ENCODE data around the gene KLHL40. TPM values are rescaled to one million over a fixed set of nuclear protein-coding genes. Genes with fewer than 3 reads are reported as not detected.

The KLHL40 gene
- polyA plus RNA-seq, 1 donor (not counting 4 experiments of a cell fraction or from before 2014, with no cell fraction given) = not detected

- Histone ChIP-seq H3K9ac (ENCODE audit: control insufficient read depth, extremely low read depth, insufficient read depth, low read length) (no peak overlapping the region), H3K4me3 (ENCODE audit: control insufficient read depth in 2 of 3, extremely low read depth in 1 of 3, insufficient read depth in 2 of 3, low read depth in 1 of 3, low read length in 3 of 3) (no peak overlapping the region), H4K20me1 (ENCODE audit: control insufficient read depth, extremely low read depth, insufficient read depth, low read length) (peaks cover 4% of the 10 kb centered on the region), H3K4me1 (ENCODE audit: control insufficient read depth, extremely low read depth, insufficient read depth, low read length) (no peaks in the 10 kb centered on the region), H3K27me3 (ENCODE audit: control insufficient read depth, extremely low read depth, insufficient read depth, low read length) (no peaks in the 10 kb centered on the region), H3K36me3 (ENCODE audit: control insufficient read depth in 2 of 2, extremely low read depth in 1 of 2, insufficient read depth in 2 of 2, low read length in 2 of 2) (no peaks in the 10 kb centered on the region), H3K27ac (ENCODE audit: control insufficient read depth, insufficient read depth, low read length) (no peak overlapping the region), H2AFZ (ENCODE audit: control insufficient read depth, low read length) (no peak overlapping the region), H3K9me1 (ENCODE audit: control insufficient read depth, extremely low read depth, insufficient read depth, low read length) (no peaks in the 10 kb centered on the region), H3K79me2 (ENCODE audit: control insufficient read depth, insufficient read depth, low read length) (no peaks in the 10 kb centered on the region), H3K4me2 (ENCODE audit: control insufficient read depth, extremely low read depth, insufficient read depth, low read depth, low read length) (no peak overlapping the region), H3K9me3 (ENCODE audit: control insufficient read depth, low read depth, low read length) (no peaks in the 10 kb centered on the region)
- DNase-seq (ENCODE audit: low read depth, low spot score) = no peak
- FAIRE-seq = no peak
- dilution Hi-C loops (cut with MboI; ENCODE audit: extremely low pct_ligation_motif_present, low sequenced_read_pairs) = no loop called here
- TF ChIP-seq CTCF (optimal IDR thresholded peaks at IDR 0.05 in 1 of 3, IDR thresholded peaks at IDR 0.05 in 1 of 3, conservative IDR thresholded peaks at IDR 0.05 in 1 of 3; ENCODE audit: extremely low read depth in 1 of 3, insufficient read depth in 2 of 3, low read length in 3 of 3) = no peak
- no peak for TF ChIP-seq EZH2 (IDR thresholded peaks at IDR 0.05; ENCODE audit: low read length)
Observed at GRCh38 chr3:42705058-42705767, 19.9 kb downstream of the KLHL40 start.

- Histone ChIP-seq H3K9me3 (ENCODE audit: control insufficient read depth, low read depth, low read length) (no peaks in the 10 kb centered on the region), H3K9me1 (ENCODE audit: control insufficient read depth, extremely low read depth, insufficient read depth, low read length) (no peaks in the 10 kb centered on the region), H3K79me2 (ENCODE audit: control insufficient read depth, insufficient read depth, low read length) (no peaks in the 10 kb centered on the region), H4K20me1 (ENCODE audit: control insufficient read depth, extremely low read depth, insufficient read depth, low read length) (peaks cover 4% of the 10 kb centered on the region), H3K27ac (ENCODE audit: control insufficient read depth, insufficient read depth, low read length) (no peak overlapping the region), H3K36me3 (ENCODE audit: control insufficient read depth in 2 of 2, extremely low read depth in 1 of 2, insufficient read depth in 2 of 2, low read length in 2 of 2) (no peaks in the 10 kb centered on the region), H3K4me1 (ENCODE audit: control insufficient read depth, extremely low read depth, insufficient read depth, low read length) (no peaks in the 10 kb centered on the region), H3K27me3 (ENCODE audit: control insufficient read depth, extremely low read depth, insufficient read depth, low read length) (no peaks in the 10 kb centered on the region), H3K9ac (ENCODE audit: control insufficient read depth, extremely low read depth, insufficient read depth, low read length) (no peak overlapping the region), H2AFZ (ENCODE audit: control insufficient read depth, low read length) (no peak overlapping the region), H3K4me3 (ENCODE audit: control insufficient read depth in 2 of 3, extremely low read depth in 1 of 3, insufficient read depth in 2 of 3, low read depth in 1 of 3, low read length in 3 of 3) (no peak overlapping the region), H3K4me2 (ENCODE audit: control insufficient read depth, extremely low read depth, insufficient read depth, low read depth, low read length) (no peak overlapping the region)
- no peak for TF ChIP-seq CTCF (optimal IDR thresholded peaks at IDR 0.05 in 1 of 3, IDR thresholded peaks at IDR 0.05 in 1 of 3, conservative IDR thresholded peaks at IDR 0.05 in 1 of 3; ENCODE audit: extremely low read depth in 1 of 3, insufficient read depth in 2 of 3, low read length in 3 of 3)
- no peak for TF ChIP-seq EZH2 (IDR thresholded peaks at IDR 0.05; ENCODE audit: low read length)
- FAIRE-seq (no peak), DNase-seq (ENCODE audit: low read depth, low spot score) (no peak)
- dilution Hi-C loops (cut with MboI; ENCODE audit: extremely low pct_ligation_motif_present, low sequenced_read_pairs) = no loop called here
Observed at GRCh38 chr3:42705962-42706585, 20.7 kb downstream of the KLHL40 start.
